ENCODE results near the gene TIMM50. TPM values are rescaled to one million over a fixed set of nuclear protein-coding genes. Genes with fewer than 3 reads are reported as not detected.

Gene TIMM50
- total RNA-seq, 1 experiment from 2014 or later = 97.2 TPM

GRCh38 chr19:39433480-39434079 lies 47.1 kb upstream of the TIMM50 start:
- H3K27me3 ChIP-seq (ENCODE audit: low read length) = no peaks in the 10 kb centered on the region
- peaks cover 30% of the 10 kb centered on the region for H3K36me3 ChIP-seq (ENCODE audit: low read depth, low read length)
- H3K79me2 ChIP-seq (ENCODE audit: low read length) = peaks cover 32% of the 10 kb centered on the region
- H3K9me3 ChIP-seq (ENCODE audit: low read length) = no peaks in the 10 kb centered on the region
- H3K4me3 ChIP-seq (ENCODE audit: low read length) = peak overlapping the region; percentile 95
- DNase-seq = no peak
- H3K4me2 ChIP-seq (ENCODE audit: low read length) = peak overlapping the region; percentile 87
- H3F3A ChIP-seq (ENCODE audit: low read length, unreplicated experiment) = peaks cover 27% of the 10 kb centered on the region
- no peak overlapping the region for H2AFZ ChIP-seq (ENCODE audit: low read length)
- ATAC-seq = no peak
- peak overlapping the region; percentile 100 for H3K27ac ChIP-seq (ENCODE audit: low read length)
- TF ChIP-seq, protein P1, sequence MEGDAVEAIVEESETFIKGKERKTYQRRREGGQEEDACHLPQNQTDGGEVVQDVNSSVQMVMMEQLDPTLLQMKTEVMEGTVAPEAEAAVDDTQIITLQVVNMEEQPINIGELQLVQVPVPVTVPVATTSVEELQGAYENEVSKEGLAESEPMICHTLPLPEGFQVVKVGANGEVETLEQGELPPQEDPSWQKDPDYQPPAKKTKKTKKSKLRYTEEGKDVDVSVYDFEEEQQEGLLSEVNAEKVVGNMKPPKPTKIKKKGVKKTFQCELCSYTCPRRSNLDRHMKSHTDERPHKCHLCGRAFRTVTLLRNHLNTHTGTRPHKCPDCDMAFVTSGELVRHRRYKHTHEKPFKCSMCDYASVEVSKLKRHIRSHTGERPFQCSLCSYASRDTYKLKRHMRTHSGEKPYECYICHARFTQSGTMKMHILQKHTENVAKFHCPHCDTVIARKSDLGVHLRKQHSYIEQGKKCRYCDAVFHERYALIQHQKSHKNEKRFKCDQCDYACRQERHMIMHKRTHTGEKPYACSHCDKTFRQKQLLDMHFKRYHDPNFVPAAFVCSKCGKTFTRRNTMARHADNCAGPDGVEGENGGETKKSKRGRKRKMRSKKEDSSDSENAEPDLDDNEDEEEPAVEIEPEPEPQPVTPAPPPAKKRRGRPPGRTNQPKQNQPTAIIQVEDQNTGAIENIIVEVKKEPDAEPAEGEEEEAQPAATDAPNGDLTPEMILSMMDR (conservative IDR thresholded peaks at IDR 0.05; ENCODE audit: low read depth, low read length) = no peak
- TF ChIP-seq EZH2 (IDR thresholded peaks at IDR 0.05; ENCODE audit: low read length, unreplicated experiment) = no peak
- TF ChIP-seq EZH2phosphoT487 (IDR thresholded peaks at IDR 0.05; ENCODE audit: borderline replicate concordance, low read length) = no peak
- BruUV-seq (replicated peaks) = no TSS peak
- no peaks in the 10 kb centered on the region for H3K9me2 ChIP-seq (replicated peaks; ENCODE audit: low read length)
- CTCF ChIA-PET = no interaction called here
- H3K9ac ChIP-seq (ENCODE audit: low read length) = peak overlapping the region; percentile 100
- peaks cover 21% of the 10 kb centered on the region for H4K20me1 ChIP-seq (ENCODE audit: low read length)
- intact Hi-C loops (cut with micrococcal nuclease) = no loop called here
- H3K4me1 ChIP-seq (ENCODE audit: insufficient read depth, low read length) = peaks cover 32% of the 10 kb centered on the region
- POLR2A ChIA-PET (ENCODE audit: unreplicated experiment) = no interaction called here

DNA sequence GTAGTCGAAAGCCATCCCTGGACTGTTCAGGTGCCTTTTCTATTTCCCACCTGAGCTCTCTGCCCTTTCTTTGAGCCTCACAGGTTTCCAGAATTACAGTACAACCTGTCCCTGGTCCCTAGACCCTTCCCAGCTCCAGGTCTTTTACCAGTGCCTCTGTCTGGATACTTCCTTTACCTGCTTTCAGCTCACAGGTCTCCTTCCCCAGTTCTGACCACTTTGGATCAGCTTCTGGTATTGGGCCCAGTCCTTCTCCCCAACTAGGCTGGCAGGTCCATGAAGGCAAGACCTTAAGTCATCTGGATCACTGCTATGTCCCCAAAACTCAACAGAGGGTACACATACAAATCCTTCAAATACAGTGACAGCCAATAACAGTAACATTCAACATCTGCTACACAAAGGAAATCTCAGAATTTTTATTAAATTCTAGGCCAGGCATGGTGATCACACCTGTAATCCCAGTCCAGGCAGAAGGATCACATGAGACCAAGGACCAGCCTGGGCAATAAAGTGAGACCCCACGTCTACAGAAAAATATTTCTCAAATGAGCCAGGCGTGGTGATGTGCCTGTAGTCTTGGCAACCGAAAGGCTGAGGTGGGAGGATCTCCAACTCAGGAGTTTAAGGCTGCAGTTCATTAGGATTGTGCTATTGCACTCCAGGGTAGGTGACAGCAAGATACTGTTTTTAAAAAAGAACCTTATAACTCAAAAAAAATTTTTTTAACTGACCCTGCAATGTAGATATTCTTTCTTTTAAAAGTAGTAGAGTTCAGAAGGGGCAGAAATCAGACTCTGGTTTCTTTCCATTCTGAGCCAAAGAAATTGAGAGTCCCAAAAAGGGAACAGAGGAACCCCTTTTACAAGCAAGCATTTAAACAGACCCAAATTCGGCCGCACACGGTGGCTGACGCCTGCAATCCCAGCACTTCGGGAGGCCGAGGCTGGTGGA lies 46.2 kb upstream of the TIMM50 start:
- Histone ChIP-seq H3K27me3 (ENCODE audit: low read length) (no peaks in the 10 kb centered on the region), H3F3A (ENCODE audit: low read length, unreplicated experiment) (peaks cover 27% of the 10 kb centered on the region), H3K79me2 (ENCODE audit: low read length) (peaks cover 32% of the 10 kb centered on the region), H4K20me1 (ENCODE audit: low read length) (peaks cover 21% of the 10 kb centered on the region), H3K9me3 (ENCODE audit: low read length) (no peaks in the 10 kb centered on the region), H3K27ac (ENCODE audit: low read length) (peak overlapping the region; percentile 100), H3K4me1 (ENCODE audit: insufficient read depth, low read length) (peaks cover 32% of the 10 kb centered on the region), H3K4me3 (ENCODE audit: low read length) (peak overlapping the region; percentile 95), H3K4me2 (ENCODE audit: low read length) (peak overlapping the region; percentile 87), H3K36me3 (ENCODE audit: low read depth, low read length) (peaks cover 30% of the 10 kb centered on the region), H2AFZ (ENCODE audit: low read length) (no peak overlapping the region), H3K9ac (ENCODE audit: low read length) (peak overlapping the region; percentile 100), H3K9me2 (replicated peaks; ENCODE audit: low read length) (no peaks in the 10 kb centered on the region)
- ChIA-PET CTCF (no interaction called here), POLR2A (ENCODE audit: unreplicated experiment) (no interaction called here)
- DNase-seq = no peak
- intact Hi-C loops (cut with micrococcal nuclease) = no loop called here
- ATAC-seq = no peak
- no TSS peak for BruUV-seq (replicated peaks)
- no peak for TF ChIP-seq EZH2 (IDR thresholded peaks at IDR 0.05; ENCODE audit: low read length, unreplicated experiment)
- TF ChIP-seq, protein P1 (conservative IDR thresholded peaks at IDR 0.05; ENCODE audit: low read depth, low read length) = no peak
- TF ChIP-seq EZH2phosphoT487 (IDR thresholded peaks at IDR 0.05; ENCODE audit: borderline replicate concordance, low read length) = no peak
